GM12878 (cell line): Measurements from ENCODE around the gene POT1. TPM values are rescaled to one million over a fixed set of nuclear protein-coding genes. Genes with fewer than 3 reads are reported as not detected.

Experiments
- ASH2L ChIP-seq: fragments of 300-600, 200-600 bp; sonication (generic); IDR thresholded peaks from 2 replicates; pipeline ENCODE4 v1.6.1; 2017; ENCODE audit warnings: low read depth, mild to moderate bottlenecking, borderline replicate concordance
- CBX3 ChIP-seq: fragments of 200-600 bp; sonication (generic); IDR thresholded peaks from 2 replicates; pipeline ENCODE4 v1.6.1; 2016; ENCODE audit warnings: low read depth, borderline replicate concordance
- CUX1 ChIP-seq: IDR thresholded peaks from 2 replicates; pipeline ENCODE4 v1.6.1; 2012; ENCODE audit warnings: improper control_type of control experiment, low read depth, low read length; ENCODE audit not compliant: insufficient replicate concordance
- FOS ChIP-seq: IDR thresholded peaks from 3 replicates; pipeline ENCODE4 v1.6.1; 2011; ENCODE audit warnings: borderline replicate concordance; ENCODE audit not compliant: insufficient read length; ENCODE audit errors: extremely low read depth
- GATAD2B ChIP-seq: fragments of 450-650 bp; conservative IDR thresholded peaks from 2 replicates; pipeline ENCODE4 v1.6.1; 2017; ENCODE audit warnings: low read depth, mild to moderate bottlenecking, moderate library complexity
- MXI1 ChIP-seq: fragments of 150-350 bp; IDR thresholded peaks from 2 replicates; pipeline ENCODE4 v1.6.1; 2011; ENCODE audit warnings: low read depth, mild to moderate bottlenecking, inconsistent platforms, low read length, improper control_type of control experiment
- RELA ChIP-seq: fragments of 450-650 bp; IDR thresholded peaks from 2 replicates; pipeline ENCODE4 v1.8.0; 2014; ENCODE audit warnings: borderline replicate concordance; ENCODE audit not compliant: partially characterized antibody
- ZNF24 ChIP-seq: fragments of 450-650 bp; IDR thresholded peaks from 2 replicates; pipeline ENCODE4 v1.6.1; 2017; ENCODE audit warnings: antibody characterized with exemption, mild to moderate bottlenecking
- ZNF384 ChIP-seq: IDR thresholded peaks from 2 replicates; pipeline ENCODE4 v1.6.1; 2012; ENCODE audit warnings: low read depth, mild to moderate bottlenecking, low read length, improper control_type of control experiment, borderline replicate concordance
- ZNF622 ChIP-seq: fragments of 450-650 bp; IDR thresholded peaks from 2 replicates; pipeline ENCODE4 v1.6.1; 2017; ENCODE audit warnings: mild to moderate bottlenecking, inconsistent platforms
- polyA plus RNA-seq, 11 experiments: library from polyadenylated mRNA; depleted of rRNA in 4 of 11; unstranded in 6 of 11; stranded (reverse) in 5 of 11; fragments of >200 nt; fragmentation: Nextera tagmentation in 4 of 11; fragmentation: Illumina TruSeq in 1 of 11; extraction: Ambion mirVana in 4 of 11; extraction: Trizol in 1 of 11; gene quantifications; 1 replicate in 1 of 11; 2 replicates in 10 of 11; pipeline versions ENCODE4 v1.2.1 to v1.2.3, GENCODE V29; 2011 to 2016; ENCODE audit warnings: inconsistent platforms in 2 of 11, missing spikeins in 2 of 11, low read depth in 1 of 11
- total RNA-seq, 4 experiments: library from RNA; depleted of rRNA in 3 of 4; stranded (reverse); fragments of >200 nt in 3 of 4; fragmentation: Illumina TruSeq in 1 of 4; extraction: Trizol in 1 of 4; gene quantifications; 2 replicates each; pipeline versions ENCODE4 v1.2.1 to v1.2.3, GENCODE V29; 2013 to 2021

POT1 gene
- total and polyA plus RNA-seq, 10 of the 15 experiments (the other 5 are each of a cell fraction or from before 2014, with no cell fraction given): 16.3 to 87.0 (median 33.9) TPM

- no peak for TF ChIP-seq CUX1
- no peak for TF ChIP-seq FOS
- no peak for TF ChIP-seq ZNF622
- TF ChIP-seq ZNF24: 0 out of 2 replicates have a peak, but pooled peaks have one; percentile 24
- TF ChIP-seq MXI1: no peak
- no peak for TF ChIP-seq ZNF384
- no peak for TF ChIP-seq ASH2L
- TF ChIP-seq RELA: no peak
- TF ChIP-seq CBX3: no peak
- no peak for TF ChIP-seq GATAD2B
Observed at GRCh38 chr7:124918662-124919061, 11.0 kb downstream of the POT1 start (continued).
